ENCODE data around the gene DCDC2B. TPM values are rescaled to one million over a fixed set of nuclear protein-coding genes. Genes with fewer than 3 reads are reported as not detected.

Gene DCDC2B
- total RNA-seq, 1 donor from 2014 or later = not detected

DNA sequence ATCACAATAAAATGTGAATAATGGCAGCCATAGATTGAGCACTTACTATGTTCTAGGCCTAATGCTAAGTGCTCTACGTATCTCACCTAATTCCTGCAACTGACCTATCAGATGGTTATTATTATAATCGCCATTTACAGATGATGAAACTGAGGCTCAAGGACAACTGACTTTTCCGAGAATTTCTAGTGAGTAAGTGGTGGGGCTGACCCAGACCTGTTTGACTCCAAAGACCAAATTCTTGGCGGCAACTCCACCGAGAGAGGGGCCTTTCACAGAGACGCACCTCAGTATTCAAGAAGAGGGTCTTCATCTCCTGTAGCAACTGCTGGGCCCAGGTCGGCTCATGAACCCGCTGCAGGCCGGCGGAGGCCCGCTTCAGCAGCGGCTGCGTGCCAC, 12.7 kb downstream of the DCDC2B start:
- Histone ChIP-seq H3K4me3 (peak overlapping the region; percentile 87 to 97), H3K4me1 (peaks cover 19% of the 10 kb centered on the region in 2 donors), H3K36me3 (peaks cover 33 to 41% of the 10 kb centered on the region in 2 donors), H3K9me3 (no peaks in the 10 kb centered on the region), H3K27ac (peak overlapping the region; percentile 81 to 97), H3K27me3 (no peaks in the 10 kb centered on the region)
- TF ChIP-seq, protein P1, sequence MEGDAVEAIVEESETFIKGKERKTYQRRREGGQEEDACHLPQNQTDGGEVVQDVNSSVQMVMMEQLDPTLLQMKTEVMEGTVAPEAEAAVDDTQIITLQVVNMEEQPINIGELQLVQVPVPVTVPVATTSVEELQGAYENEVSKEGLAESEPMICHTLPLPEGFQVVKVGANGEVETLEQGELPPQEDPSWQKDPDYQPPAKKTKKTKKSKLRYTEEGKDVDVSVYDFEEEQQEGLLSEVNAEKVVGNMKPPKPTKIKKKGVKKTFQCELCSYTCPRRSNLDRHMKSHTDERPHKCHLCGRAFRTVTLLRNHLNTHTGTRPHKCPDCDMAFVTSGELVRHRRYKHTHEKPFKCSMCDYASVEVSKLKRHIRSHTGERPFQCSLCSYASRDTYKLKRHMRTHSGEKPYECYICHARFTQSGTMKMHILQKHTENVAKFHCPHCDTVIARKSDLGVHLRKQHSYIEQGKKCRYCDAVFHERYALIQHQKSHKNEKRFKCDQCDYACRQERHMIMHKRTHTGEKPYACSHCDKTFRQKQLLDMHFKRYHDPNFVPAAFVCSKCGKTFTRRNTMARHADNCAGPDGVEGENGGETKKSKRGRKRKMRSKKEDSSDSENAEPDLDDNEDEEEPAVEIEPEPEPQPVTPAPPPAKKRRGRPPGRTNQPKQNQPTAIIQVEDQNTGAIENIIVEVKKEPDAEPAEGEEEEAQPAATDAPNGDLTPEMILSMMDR (IDR thresholded peaks at IDR 0.05) = no peak
- intact Hi-C loops (cut with DNase I) = loop anchor here (5.0 kb wide), 1 partner anchor 71 kb away; the partner anchor contains the start of gene HDAC1
- DNase-seq (ENCODE audit: low spot score in 2 of 2) = no peak

DNA sequence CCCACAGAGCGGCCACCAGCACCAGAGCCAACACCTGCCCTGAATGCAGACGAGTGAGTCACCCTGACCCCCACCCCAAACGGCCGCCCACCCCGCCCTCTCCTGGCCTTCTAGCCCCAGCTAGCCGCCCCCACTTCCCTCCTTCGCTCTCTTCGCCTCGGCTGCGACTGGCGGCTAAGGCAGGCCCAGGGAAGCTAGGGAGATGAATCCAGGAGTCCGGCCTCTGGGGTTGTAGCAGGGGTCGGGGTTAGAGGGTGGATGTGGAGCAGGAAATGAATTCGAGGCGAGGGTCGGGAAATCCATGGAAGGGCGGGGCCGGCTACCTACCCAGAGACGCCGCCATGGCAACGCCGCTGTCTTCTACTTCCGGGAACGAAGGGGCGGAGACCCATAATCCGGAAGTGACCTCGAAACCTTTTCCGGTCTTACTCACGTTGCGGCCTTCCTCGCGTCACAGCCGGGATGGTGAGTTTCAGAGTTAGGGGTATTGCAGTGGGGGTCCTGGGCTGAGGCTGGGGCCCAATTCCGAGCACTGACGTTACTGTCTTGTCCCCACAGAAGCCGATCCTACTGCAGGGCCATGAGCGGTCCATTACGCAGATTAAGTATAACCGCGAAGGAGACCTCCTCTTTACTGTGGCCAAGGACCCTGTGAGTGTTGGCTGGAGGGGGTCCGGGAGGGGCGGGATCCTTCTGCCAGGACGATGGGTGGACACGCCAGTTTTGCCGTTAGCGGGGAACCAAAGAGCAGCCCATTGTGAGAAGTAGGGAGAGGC, 13.3 kb downstream of the DCDC2B start, which contains the start of the genes EIF3I and TMEM234:
TSS of gene EIF3I (plus strand) at position 428 of the 776 bp plus-strand sequence. CDS start at position 463, 35 bp downstream.
TSS of gene TMEM234 (minus strand) at position 374 of the 776 bp plus-strand sequence. CDS start at position 343, 31 bp downstream.
- peaks cover 29 to 41% of the 10 kb centered on the region in 2 donors for H3K36me3 ChIP-seq
- TF ChIP-seq, protein P1 (IDR thresholded peaks at IDR 0.05) = no peak
- intact Hi-C loops (cut with DNase I) = loop anchor here (1.0 to 5.0 kb wide), 4 partner anchors 18 to 70 kb away; partner anchors contain the start of gene HDAC1
- H3K4me1 ChIP-seq = peaks cover 19% of the 10 kb centered on the region in 2 donors
- H3K9me3 ChIP-seq = no peaks in the 10 kb centered on the region
- peak; percentile 80 to 97 for DNase-seq (ENCODE audit: low spot score in 2 of 2)
- peak within 1 kb of the TSS; percentile 81 to 97 for H3K27ac ChIP-seq
- H3K4me3 ChIP-seq = peak within 1 kb of the TSS; percentile 87 to 97
- no peaks in the 10 kb centered on the region for H3K27me3 ChIP-seq

DNA sequence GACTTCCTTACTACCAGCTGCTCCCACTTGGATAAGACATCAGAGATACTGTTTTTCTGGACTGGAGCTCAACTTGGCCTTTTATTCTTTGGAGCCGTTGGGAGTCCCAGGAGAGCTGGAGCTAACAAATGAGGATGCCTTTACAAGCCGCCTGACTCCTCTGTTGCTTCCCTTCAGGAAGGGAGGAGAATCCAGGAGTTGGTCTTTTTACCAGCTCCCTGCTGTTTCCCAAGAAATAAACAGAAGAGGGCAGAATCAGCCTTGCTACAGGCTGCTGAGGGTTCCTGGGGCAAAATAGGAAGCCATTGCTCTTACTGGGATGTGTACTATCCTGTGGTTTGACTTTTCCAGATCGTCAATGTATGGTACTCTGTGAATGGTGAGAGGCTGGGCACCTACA, 14.8 kb downstream of the DCDC2B start:
- no peak for DNase-seq (ENCODE audit: low spot score in 2 of 2)
- intact Hi-C loops (cut with DNase I) = loop anchor here (5.0 kb wide), 1 partner anchor 69 kb away; the partner anchor contains the start of gene HDAC1
- no peaks in the 10 kb centered on the region for H3K27me3 ChIP-seq
- H3K9me3 ChIP-seq = no peaks in the 10 kb centered on the region
- TF ChIP-seq, protein P1 (IDR thresholded peaks at IDR 0.05) = no peak
- peaks cover 38 to 50% of the 10 kb centered on the region in 2 donors for H3K36me3 ChIP-seq
- H3K27ac ChIP-seq = peak overlapping the region; percentile 81 to 97
- peaks cover 19% of the 10 kb centered on the region in 2 donors for H3K4me1 ChIP-seq
- peak overlapping the region in 1 of 2 donors; percentile 87 for H3K4me3 ChIP-seq

- peak overlapping the region in 1 of 2 donors; percentile 81 for H3K27ac ChIP-seq
- no peak for DNase-seq (ENCODE audit: low spot score in 2 of 2)
- H3K36me3 ChIP-seq = peaks cover 44 to 53% of the 10 kb centered on the region in 2 donors
- TF ChIP-seq, protein P1 (IDR thresholded peaks at IDR 0.05) = no peak
- H3K27me3 ChIP-seq = no peaks in the 10 kb centered on the region
- intact Hi-C loops (cut with DNase I) = loop anchor here (5.0 kb wide), 1 partner anchor 68 kb away; the partner anchor contains the start of gene HDAC1
- no peak overlapping the region for H3K4me3 ChIP-seq
- peaks cover 19% of the 10 kb centered on the region in 2 donors for H3K4me1 ChIP-seq
- no peaks in the 10 kb centered on the region for H3K9me3 ChIP-seq
These were observed 15.4 kb downstream of the DCDC2B start for GRCh38 chr1:32224285-32224684.

DNA sequence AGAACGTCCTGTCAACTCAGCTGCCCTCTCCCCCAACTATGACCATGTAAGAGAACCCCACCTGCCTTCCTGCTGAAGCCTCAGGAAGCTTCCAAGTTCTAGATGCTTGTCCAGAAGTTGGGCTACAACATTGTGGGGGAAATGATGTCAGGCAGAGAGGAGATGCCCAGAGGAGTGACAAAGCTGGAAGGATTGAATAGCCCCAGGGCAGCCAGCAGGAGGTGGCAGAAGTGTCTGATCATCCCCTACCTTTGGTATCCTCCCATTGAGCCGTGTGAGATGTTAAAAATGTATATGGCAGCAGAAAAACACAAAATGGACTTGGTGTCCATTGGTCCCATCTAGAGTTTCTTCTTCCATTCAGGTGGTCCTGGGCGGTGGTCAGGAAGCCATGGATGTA, 19.9 kb downstream of the DCDC2B start:
- intact Hi-C loops (cut with DNase I) = no loop called here
- H3K27ac ChIP-seq = no peak overlapping the region
- no peaks in the 10 kb centered on the region for H3K9me3 ChIP-seq
- peaks cover 2% of the 10 kb centered on the region in 2 donors for H3K4me1 ChIP-seq
- peaks cover 73 to 82% of the 10 kb centered on the region in 2 donors for H3K36me3 ChIP-seq
- TF ChIP-seq, protein P1 (IDR thresholded peaks at IDR 0.05) = no peak
- no peaks in the 10 kb centered on the region for H3K27me3 ChIP-seq
- no peak overlapping the region for H3K4me3 ChIP-seq
- no peak for DNase-seq (ENCODE audit: low spot score in 2 of 2)

Measured in ascending aorta (tissue), 2 donors.